ENCODE data around the gene RASSF3.
"Not testable (repeated sequence)": the region's sequence is repeated elsewhere in the genome, so short reads cannot be mapped to it uniquely, and the experiment has no call there.

Gene RASSF3

GRCh38 chr12:64672925-64673409, 62.7 kb downstream of the RASSF3 start:
- DNase-seq: no peak

DNA sequence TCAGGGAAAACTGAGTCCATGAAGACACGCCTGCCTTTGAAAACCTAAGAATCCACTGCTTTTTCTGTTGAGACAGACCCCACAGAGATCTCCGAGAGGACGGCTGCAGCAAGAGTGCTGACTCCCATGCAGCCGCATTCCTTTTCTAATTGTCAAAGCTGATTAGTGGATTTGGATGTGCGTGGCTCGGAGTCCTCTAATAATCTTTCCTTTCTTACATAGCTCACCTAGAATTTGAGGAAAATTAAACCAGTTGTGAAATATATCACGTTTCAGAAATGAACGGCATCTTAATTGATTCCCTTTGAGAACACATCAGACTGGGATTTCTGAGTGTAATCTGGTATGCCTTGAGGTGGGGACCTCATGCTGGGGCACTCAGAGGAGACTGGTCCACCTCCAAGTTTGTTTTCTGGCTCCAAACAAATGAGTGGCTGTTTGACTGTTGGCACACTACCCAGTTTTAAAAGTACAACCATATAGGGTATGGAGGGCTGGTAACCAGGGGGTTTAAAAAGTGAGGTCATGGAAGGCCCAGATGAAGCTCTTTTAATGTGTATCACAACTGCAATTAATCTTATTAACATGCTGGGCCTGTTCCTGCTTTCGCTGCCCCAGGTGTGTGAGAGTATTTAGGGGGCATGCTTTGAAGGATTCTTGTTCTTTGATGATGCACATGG, 63.3 kb downstream of the RASSF3 start:
- no peak for DNase-seq

GRCh38 chr12:64674367-64674922, 64.2 kb downstream of the RASSF3 start:
- DNase-seq: no peak

DNA sequence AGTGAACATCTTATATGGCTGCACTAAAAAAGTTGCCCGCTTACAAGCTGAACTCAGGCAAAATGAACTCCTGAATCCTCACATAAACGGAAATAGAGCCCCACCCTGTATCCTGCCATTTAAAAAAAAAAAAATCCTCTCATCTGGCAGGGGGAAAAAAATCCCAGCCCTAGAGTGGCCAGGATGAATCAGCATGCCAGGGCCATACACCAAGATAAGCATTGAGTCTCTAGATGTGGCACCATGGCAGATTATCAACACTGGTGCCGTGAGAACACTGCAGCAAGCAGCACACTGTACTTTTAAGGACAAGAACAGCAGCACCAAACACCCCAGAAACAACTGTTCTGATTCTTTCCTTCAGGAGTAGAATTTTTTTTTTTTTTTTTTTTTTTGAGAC, 65.5 kb downstream of the RASSF3 start:
- no peak for DNase-seq

GRCh38 chr12:64678248-64678647, 68.0 kb downstream of the RASSF3 start:
- no peak for DNase-seq

GRCh38 chr12:64678835-64679234, 68.5 kb downstream of the RASSF3 start:
- no peak for DNase-seq

DNA sequence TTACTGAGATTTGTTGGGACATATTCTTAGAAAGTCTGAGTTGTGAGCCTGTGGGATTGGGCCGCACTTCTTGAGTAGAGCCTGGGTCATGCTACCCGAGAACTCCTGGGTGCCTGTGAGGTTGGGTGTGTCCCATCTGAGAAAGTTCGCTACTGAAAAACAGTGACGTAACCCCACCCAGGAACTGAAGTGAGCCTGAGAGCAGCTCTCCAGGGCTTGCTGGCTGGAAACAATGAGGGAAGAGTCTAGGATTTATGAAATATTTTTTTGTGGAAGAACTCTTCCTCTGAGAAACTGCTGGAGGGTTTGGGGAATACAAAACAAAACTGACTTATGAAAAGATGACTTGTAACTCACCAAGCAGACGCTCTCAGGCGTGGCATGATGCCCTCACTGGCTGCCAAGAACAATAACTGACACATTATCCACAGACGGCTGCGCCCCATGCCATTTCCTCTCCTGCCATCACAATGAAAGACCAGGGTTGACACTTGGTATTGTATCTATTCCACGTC, 69.2 kb downstream of the RASSF3 start:
- no peak for DNase-seq

DNA sequence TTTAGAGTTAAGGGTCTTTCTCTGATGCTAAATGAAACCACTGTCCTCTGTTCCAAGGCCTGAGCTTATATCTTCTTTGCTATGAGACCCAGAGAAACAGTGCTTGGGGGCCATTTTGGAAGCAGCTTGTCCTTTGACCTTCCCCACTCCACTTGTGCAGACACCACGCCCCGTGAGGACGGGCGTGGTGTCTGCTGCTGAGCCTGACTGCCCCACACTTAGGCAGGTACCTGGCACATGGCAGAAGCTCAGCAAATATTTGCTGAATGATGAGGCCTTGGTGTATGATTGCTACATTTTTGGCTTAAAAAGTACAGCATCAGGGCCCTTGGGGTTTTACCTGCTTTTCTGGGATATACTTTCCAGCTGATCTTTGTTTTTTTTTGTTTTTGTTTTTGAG, 69.9 kb downstream of the RASSF3 start:
- DNase-seq: no peak

DNA sequence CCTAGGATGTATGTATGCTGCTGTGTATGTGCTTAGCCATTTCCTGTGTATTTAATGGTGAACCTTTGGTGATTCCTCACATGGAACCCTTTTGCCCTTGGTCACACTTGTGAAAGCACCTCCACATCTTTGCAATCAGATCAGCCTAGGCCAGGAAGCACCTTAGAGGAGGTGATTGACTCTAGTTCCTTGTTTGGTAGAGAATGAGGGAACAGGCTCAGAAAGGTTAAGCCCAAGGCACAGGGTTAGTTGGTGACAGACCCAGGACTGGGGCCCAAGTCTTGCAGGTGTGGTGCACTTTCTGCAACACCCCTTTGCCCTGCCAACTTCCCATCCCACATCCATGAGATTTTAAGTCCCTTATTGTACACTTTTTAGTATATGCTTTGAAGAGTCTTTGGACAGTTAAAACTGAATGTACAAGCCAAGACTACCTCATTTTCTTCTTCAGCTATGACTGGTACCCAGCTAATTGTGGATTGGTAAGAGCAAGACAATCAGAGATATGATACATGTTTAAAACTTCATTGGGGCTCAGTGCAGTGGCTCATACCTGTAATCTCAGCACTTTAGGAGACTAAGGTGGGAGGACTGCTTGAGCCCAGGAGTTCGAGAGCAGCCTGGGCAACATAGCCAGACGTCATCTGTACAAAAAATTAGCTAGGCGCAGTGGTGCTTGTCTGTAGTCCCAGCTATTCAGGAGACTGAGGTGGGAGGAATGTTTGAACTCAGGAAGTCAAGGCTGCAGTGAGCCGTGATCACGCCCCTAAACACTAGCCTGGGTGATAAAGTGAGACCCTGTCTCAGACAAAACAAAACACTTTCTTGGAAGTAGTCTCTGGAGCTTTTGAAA, 71.1 kb downstream of the RASSF3 start:
- DNase-seq: no peak

DNA sequence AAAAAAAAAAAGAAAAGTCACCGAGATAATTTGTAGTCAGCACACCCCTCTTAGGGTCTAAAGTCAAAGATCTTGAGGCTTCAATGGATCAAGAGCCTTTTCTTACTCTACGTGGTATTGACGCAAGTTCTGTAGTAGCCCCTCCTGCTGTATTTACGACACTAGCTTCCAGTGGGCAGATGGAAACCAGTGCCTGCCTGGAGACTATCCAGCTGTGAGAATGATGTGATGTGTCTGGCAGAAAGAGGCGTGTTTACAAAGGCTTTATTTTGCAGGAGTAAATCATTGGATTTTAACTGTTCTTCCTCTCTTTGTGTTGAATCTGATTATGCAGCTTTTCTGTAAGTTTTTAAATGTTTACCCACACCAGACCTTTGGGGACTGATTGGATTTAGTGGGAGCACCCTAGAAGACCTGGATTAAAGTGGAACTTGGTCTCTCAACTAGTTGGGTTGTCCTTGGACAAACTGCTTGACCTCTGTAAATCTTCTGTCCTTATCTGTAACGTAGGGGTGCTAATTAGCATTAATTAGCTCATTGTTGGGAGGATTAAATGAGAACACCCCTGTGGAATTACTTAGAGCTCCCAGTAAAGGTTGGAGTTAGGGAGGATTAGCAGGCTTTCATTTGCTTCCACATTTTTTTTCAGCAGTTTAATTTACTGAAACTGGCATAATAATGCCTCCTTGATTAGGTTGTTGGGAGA, 72.4 kb downstream of the RASSF3 start:
- no peak for DNase-seq

DNA sequence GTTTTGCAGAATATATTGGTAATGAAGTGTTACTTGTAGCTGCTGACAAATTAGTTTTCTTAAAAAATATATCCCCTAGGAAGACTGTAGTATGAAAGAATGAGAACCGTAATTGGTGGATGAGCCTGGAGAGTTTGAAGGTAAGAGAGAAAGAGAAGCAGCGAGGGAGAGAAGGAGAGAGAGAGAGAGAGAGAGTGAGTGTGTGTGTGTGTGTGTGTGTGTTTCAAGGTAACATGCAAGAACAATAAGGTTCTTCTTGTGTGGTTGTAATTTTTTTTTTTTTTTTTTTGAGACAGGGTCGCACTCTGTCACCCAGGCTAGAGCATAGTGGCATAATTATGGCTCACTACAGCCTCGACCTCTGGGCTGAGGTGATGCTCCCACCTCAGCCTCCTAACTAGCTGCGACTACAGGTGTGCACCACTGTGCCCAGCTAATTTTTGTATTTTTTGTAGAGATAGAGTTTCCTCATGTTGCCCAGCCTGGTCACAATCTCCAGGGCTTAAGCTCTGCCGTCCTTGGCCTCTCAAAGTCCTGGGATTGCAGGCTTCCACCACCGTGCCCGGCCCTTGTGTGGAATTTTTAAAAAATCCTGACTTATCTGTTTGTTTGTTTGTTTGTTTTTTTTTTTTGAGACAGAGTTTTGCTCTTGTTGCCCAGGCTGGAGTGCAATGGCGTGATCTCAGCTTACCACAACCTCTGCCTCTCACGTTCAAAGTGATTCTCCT, 73.7 kb downstream of the RASSF3 start:
- DNase-seq: no peak

GRCh38 chr12:64685050-64685449, 74.8 kb downstream of the RASSF3 start:
- no peak for DNase-seq

DNA sequence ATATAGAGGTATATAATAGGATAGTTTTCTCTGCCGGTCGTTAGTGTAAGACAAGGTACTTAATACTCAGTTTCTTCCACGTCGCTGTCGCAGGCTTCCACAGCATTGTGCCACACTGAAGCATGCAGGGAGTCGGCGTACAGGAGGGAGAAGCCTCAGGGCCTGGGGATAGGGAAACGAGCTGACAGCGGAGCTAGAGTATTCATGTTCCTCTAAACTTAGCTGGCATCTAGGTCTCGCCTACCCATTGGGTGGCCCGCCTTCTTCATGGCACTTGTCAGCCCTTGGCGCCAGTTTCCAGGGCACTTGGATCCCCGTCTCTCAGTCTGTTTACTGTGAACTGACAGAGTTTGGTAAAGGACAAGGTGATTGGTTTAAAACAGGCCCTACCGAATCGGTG, 75.3 kb downstream of the RASSF3 start:
- DNase-seq: no peak

DNA sequence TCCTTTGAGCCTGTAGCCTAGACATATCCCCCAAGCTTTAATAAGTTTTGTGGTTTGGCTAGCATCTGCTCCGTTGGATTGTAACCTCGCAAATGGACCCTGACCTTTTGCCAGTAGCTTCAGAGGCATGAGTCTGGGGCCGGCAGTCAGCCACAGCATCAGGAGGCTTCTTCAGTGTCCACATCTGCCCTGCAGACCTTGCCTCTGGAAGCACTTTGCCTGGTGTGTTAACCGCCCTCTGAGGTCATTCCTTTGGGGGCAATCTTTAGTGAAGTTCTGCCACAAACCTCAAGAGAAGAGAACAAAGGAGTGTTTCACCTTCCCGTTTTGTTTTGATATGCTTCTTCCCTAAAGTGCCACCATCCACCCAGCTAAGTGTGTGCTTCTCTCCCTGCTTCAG, 77.5 kb downstream of the RASSF3 start:
- no peak for DNase-seq

GRCh38 chr12:64688219-64688618, 77.9 kb downstream of the RASSF3 start:
- DNase-seq: no peak

DNA sequence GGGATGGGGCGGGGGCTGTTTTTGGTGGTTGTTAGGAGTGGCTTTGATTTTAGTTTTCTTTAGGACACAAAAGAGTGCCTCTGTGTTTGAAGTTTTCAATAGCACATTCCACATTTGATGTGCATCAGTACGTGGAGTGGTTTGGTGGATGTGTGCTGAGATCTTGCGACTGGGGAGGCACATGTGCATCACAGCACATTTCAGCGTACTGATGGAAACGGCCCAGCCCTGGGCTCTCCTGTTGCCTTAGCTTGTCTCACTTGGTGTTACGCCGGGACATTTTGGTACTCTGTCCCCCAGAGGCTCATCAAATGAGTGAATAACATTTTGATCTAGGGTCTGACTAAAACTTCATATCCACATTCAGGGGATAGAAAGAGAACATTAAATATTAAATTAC, 78.4 kb downstream of the RASSF3 start:
- DNase-seq: no peak

DNA sequence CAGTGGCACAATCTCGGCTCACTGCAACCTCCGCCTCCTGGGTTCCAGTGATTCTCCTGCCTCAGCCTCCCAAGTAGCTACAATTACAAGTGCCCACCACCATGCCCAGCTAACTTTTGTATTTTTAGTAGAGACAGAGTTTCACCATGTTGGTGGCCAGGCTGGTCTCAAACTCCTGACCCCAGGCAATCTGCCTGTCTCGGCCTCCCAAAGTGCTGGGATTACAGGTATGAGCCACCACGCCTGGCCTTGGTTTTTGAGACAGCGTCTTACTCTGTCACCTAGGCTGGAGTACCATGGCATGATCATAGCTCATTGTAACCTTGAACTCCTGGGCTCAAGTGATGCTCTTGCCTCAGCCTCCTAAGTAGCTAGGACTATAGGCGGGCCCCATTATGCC, 79.9 kb downstream of the RASSF3 start:
- DNase-seq: not testable (repeated sequence)

DNA sequence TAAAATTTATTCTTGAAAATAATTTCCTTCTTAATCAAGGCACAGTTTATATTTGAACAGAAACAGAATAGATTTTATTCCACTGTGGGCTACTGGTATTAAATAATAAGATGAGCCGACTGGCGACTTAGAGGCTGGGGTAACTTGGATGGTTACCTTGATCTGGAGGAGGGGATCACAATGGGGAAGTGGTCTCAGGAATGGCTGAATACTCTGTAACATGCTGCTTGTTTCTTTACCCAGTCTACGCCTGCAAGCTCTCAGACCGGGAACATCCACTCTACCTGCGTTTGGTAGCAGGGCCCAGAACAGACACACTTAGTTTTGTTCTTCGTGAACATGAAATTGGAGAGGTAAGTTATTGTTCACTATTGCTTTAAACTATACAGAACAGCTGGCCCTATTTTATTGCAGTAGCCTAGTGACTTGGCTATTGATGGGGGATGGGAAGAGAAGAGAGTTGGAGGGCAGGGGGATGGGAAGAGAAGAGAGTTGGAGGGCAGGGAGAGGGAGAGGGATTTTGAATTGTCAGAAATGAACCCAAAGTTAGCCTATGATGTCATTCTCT, 81.0 kb downstream of the RASSF3 start:
- DNase-seq: no peak

DNA sequence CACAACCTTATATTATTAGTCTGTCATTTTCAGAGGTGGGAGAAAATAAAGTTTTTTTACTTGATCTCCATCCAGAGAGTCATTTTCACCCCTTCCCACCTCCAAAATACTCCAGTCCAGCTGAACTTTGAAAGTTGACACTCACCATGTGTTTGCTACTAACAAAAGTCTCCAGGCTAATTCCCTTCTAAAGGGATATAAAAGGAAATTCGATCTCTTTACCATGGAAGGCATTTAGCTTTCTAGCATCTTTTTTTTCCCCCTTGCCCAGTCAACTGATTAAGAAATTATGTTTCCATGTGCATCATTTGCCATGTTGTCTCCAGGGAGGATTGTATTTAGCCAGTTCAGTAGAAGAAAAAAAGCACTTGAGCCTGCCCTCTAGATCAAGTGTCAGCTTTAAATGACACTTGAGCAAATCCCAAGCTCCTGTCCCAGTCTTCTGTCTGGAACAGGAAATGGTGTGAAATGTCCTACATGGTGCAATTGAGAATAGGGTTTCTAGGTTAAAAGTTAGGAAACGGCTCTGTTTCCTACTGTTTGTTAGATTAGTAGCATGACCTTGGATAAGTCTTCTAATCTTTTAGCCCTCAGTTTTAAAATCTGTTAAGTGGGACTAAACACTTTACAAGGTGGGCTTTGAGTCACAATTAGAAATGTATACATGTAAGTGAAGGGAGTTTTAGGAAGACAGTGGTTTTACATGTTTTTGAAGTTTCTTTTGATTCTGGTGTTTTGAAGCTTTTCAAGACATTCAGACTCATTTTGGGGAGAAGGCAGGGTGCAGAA, 81.7 kb downstream of the RASSF3 start:
- no peak for DNase-seq

- DNase-seq: no peak
These were observed 84.1 kb downstream of the RASSF3 start for GRCh38 chr12:64694130-64695040.

Data from cortex of kidney (tissue), 1 donor.